Skeletal muscle tissue (tissue), 4 donors: ENCODE data around the gene HRH2. TPM values are rescaled to one million over a fixed set of nuclear protein-coding genes. Genes with fewer than 3 reads are reported as not detected.

ENCODE experiments used
- H3K27ac ChIP-seq: one replicate; pipeline ENCODE4 v1.7.0; 2013; ENCODE audit warnings: mild to moderate bottlenecking, low read depth, low read length, inconsistent platforms
- H3K27me3 ChIP-seq, 3 donors: one replicate each; pipeline ENCODE4 v1.7.0; 2013; ENCODE audit warnings: low read length in 3 of 3; ENCODE audit not compliant: control insufficient read depth in 3 of 3, insufficient read depth in 3 of 3
- H3K36me3 ChIP-seq, 3 donors: one replicate each; pipeline ENCODE4 v1.7.0; 2013; ENCODE audit warnings: low read length in 3 of 3; ENCODE audit not compliant: control insufficient read depth in 3 of 3, insufficient read depth in 3 of 3
- H3K4me1 ChIP-seq, 3 donors: one replicate each; pipeline ENCODE4 v1.7.0; 2013; ENCODE audit warnings: low read length in 3 of 3, mild to moderate bottlenecking in 3 of 3; ENCODE audit not compliant: control insufficient read depth in 3 of 3, insufficient read depth in 3 of 3
- H3K4me3 ChIP-seq, 3 donors: one replicate each; pipeline ENCODE4 v1.7.0; 2013; ENCODE audit warnings: low read length in 3 of 3
- H3K9ac ChIP-seq, 3 donors: one replicate each; pipeline ENCODE4 v1.7.0; 2013; ENCODE audit warnings: low read length in 3 of 3, mild to moderate bottlenecking in 3 of 3, moderate library complexity in 2 of 3, low read depth in 1 of 3
- H3K9me3 ChIP-seq, 3 donors: one replicate each; pipeline ENCODE4 v1.7.0; 2013; ENCODE audit warnings: low read length in 3 of 3; ENCODE audit not compliant: control insufficient read depth in 3 of 3
- total RNA-seq: library from RNA; depleted of rRNA; stranded (reverse); fragments of >200 nt; gene quantifications from one replicate; pipeline ENCODE4 v1.2.3, GENCODE V29; 2014
- donor health status: Osteomylitis.

HRH2 gene
- total RNA-seq, 1 donor from 2014 or later, result 1.0 TPM

DNA sequence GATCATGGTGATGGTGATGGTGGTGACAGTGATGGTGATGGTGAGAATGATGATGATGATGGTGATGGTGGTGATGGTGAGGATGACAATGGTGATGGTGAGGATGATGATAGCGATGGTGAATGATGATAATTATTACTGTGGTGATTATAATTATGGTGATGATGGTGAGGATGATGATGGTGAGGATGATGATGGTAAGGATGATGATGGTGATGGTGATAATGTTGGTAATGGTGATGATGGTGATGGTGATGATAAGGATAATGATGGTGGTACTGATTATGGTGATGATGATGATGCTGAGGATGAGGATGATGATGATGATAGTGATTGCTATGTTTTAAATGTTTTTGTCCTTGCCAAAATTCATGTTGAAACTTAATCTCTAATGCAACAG, 37.3 kb upstream of the HRH2 start:
- Histone ChIP-seq H3K27me3 (peaks cover 0 to 2% (median 0%) of the 10 kb centered on the region in 3 donors), H3K36me3 (no peaks in the 10 kb centered on the region), H3K9me3 (no peaks in the 10 kb centered on the region), H3K9ac (no peak overlapping the region), H3K27ac (no peak overlapping the region), H3K4me3 (no peak overlapping the region), H3K4me1 (peaks cover 0 to 4% (median 3%) of the 10 kb centered on the region in 3 donors)

DNA sequence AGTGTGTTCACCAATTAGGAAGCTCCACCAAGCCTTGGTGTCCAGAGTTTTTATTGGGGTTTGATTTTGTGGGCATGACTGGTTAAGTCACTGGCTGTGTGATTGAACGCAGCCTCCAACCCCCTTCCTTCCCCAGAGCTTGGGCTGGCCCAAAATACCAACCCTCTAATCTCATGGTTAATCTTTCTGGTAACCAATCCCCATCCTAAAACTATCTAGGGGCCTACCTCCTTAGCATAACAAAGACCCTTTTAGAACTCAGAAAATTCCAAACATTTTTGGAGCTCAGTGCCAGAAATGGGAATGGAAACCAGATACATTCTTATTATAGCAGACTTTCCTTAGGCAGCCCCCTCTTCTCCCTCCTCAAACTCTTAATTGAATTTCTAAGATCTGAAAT, 35.9 kb upstream of the HRH2 start:
- no peak overlapping the region for H3K27ac ChIP-seq
- H3K27me3 ChIP-seq, result peaks cover 0 to 6% (median 0%) of the 10 kb centered on the region in 3 donors
- H3K36me3 ChIP-seq, result no peaks in the 10 kb centered on the region
- no peaks in the 10 kb centered on the region for H3K9me3 ChIP-seq
- H3K9ac ChIP-seq, result no peak overlapping the region
- H3K4me1 ChIP-seq, result peaks cover 0 to 4% (median 3%) of the 10 kb centered on the region in 3 donors
- no peak overlapping the region for H3K4me3 ChIP-seq

DNA sequence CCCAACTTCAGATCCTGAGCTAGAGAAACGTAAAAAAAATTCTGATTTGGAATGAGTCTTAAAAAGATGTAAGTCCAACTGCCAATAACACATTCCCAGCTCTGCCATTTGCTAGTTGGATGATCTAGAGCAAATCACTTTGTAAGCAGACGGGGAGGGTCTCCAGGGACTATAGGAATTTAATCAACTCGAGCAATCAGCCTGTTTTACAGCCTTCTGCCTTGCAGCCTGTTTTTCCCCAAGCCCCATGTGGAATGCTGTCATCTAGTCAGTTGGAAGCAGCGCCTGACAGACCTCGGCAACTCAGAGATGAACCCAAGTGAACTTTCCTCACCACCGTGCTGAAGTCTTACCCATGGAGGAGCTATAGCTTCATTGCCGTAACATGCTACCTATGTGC, 34.8 kb upstream of the HRH2 start:
- Histone ChIP-seq H3K36me3 (no peaks in the 10 kb centered on the region), H3K4me3 (no peak overlapping the region), H3K27ac (no peak overlapping the region), H3K27me3 (peaks cover 0 to 9% (median 0%) of the 10 kb centered on the region in 3 donors), H3K9ac (no peak overlapping the region), H3K4me1 (peaks cover 0 to 4% (median 3%) of the 10 kb centered on the region in 3 donors), H3K9me3 (no peaks in the 10 kb centered on the region)

DNA sequence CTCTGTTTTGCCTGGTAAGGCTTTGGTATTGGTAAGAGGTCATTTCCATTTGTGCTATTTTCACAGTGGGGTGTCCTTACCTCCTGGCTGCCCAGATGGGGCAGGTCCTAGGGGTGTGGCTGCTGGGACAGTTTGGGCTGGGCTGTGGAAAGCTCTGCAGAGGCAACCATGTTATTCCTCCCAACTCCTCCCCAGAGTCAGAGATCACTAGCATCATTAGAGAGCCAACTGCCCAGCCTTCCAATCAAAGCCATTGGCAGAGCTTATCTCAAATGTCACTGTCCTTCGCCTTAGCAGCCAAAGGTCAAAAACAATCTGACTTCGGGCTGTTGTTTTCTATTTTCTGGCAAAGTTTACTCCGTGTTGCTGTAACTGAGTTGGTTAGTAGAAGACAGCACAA, 33.6 kb upstream of the HRH2 start:
- H3K9me3 ChIP-seq, result peaks cover 0 to 1% (median 0%) of the 10 kb centered on the region in 3 donors
- no peak overlapping the region for H3K27ac ChIP-seq
- H3K4me1 ChIP-seq, result peaks cover 0 to 4% (median 3%) of the 10 kb centered on the region in 3 donors
- no peaks in the 10 kb centered on the region for H3K36me3 ChIP-seq
- no peak overlapping the region for H3K4me3 ChIP-seq
- H3K27me3 ChIP-seq, result peaks cover 0 to 9% (median 0%) of the 10 kb centered on the region in 3 donors
- H3K9ac ChIP-seq, result no peak overlapping the region

DNA sequence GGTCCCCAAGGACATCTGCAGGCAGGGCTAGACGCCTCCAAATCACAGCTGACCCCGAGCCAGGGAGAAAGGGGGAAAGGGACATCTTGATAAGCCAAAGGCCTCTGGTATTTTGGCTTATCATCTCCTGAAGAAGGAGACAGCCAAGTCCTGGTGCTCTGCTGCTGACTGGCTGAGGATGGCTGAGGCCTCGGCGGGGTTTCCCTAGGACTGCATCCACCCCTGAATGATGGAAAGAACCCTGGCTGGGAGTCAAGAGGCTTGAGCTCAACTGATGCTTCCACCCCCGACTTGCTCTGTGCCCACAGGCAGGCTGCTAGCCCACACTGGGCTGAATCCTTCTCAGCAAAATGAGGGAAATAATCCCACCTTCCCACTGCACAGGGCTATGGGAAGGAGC, 30.9 kb upstream of the HRH2 start:
- Histone ChIP-seq H3K4me1 (peaks cover 0 to 4% (median 3%) of the 10 kb centered on the region in 3 donors), H3K36me3 (no peaks in the 10 kb centered on the region), H3K27me3 (peaks cover 0 to 10% (median 0%) of the 10 kb centered on the region in 3 donors), H3K27ac (no peak overlapping the region), H3K4me3 (no peak overlapping the region), H3K9ac (no peak overlapping the region), H3K9me3 (peaks cover 0 to 7% (median 2%) of the 10 kb centered on the region in 3 donors)

DNA sequence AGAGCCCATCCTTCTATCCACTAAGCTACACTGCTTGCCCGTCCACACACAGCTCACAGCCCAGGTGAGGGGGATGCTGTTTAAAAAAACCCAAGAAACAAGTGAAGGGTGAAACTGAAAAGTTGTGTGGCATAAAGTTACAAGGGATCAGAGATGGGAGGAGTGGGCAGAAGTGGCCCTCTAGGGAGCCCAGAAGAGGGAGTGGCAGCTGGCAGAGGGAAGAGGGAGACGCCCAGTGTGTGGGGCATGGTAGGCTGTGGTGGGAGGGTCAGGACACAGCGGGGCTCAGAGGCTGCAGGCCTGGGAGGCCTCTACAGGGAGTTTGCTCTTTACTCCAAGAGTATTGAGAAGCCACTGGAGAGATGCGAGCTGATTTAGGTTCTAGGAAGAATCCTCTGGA, 30.1 kb upstream of the HRH2 start:
- peaks cover 0 to 4% (median 3%) of the 10 kb centered on the region in 3 donors for H3K4me1 ChIP-seq
- no peak overlapping the region for H3K27ac ChIP-seq
- peaks cover 0 to 7% (median 2%) of the 10 kb centered on the region in 3 donors for H3K9me3 ChIP-seq
- peaks cover 0 to 10% (median 0%) of the 10 kb centered on the region in 3 donors for H3K27me3 ChIP-seq
- H3K4me3 ChIP-seq, result no peak overlapping the region
- no peak overlapping the region for H3K9ac ChIP-seq
- H3K36me3 ChIP-seq, result no peaks in the 10 kb centered on the region

DNA sequence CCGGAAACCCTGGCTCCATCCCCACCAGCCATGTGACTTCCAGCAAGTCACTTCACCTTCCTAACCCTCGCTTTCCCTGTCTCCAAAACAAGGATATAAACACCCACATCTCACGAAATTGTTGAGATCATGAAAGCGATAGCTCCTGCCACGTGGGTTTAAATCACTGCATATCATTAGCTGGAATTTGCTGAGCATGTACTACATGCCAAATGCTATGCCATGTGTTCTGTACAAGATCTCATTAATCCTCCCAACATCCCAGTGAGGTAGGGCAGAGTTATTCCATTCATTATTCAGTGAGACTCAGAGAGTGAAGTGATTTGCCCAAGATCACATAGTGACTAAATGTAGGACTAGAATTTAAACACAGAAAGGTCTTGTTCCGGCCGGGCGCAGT, 29.2 kb upstream of the HRH2 start:
- no peaks in the 10 kb centered on the region for H3K36me3 ChIP-seq
- H3K9me3 ChIP-seq, result peaks cover 2 to 7% (median 2%) of the 10 kb centered on the region in 3 donors
- peaks cover 0 to 4% (median 3%) of the 10 kb centered on the region in 3 donors for H3K4me1 ChIP-seq
- peaks cover 0 to 10% (median 0%) of the 10 kb centered on the region in 3 donors for H3K27me3 ChIP-seq
- H3K27ac ChIP-seq, result no peak overlapping the region
- H3K9ac ChIP-seq, result no peak overlapping the region
- H3K4me3 ChIP-seq, result no peak overlapping the region

DNA sequence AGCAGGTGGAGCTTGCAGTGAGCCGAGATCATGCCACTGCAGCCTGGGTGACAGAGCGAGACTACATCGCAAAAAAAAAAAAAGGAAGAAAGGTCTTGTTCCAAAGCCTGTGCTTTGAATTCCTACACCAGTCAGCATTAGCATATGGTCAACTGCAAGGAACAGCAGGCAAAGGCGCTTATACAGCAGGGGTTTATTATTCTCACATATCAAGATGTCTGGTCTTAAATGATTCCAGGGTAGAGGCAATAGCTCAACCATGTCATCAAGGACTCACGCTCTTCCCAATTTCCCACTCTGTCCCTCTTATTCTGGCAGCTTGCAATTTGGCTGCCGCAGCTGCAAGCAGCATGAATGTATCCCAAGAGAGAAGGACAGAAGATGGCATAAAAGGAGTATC, 28.6 kb upstream of the HRH2 start:
- peaks cover 0 to 2% (median 0%) of the 10 kb centered on the region in 3 donors for H3K4me1 ChIP-seq
- no peak overlapping the region for H3K9ac ChIP-seq
- no peak overlapping the region for H3K27ac ChIP-seq
- no peak overlapping the region for H3K4me3 ChIP-seq
- H3K27me3 ChIP-seq, result peaks cover 0 to 10% (median 0%) of the 10 kb centered on the region in 3 donors
- H3K9me3 ChIP-seq, result peaks cover 2 to 7% (median 2%) of the 10 kb centered on the region in 3 donors
- no peaks in the 10 kb centered on the region for H3K36me3 ChIP-seq

DNA sequence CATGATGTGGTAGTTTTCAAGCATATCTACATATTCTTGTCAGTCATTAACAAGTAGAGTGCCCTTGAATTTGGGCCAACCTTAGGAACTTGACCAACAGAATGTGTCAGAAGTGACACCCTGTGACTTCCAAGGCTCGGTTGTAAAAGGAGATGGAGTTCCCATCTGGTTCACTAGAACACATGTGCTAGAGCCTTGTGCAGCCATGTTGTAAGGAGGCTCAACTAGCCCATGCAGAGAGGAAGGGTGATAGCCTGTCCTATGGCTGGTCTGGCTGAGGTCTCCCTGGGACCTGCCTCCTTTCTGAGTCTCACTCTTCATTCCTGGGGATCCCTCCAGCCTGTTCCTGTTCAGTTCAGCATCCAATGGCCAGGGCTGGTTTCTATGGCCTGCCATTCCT, 28.1 kb upstream of the HRH2 start:
- Histone ChIP-seq H3K36me3 (no peaks in the 10 kb centered on the region), H3K9ac (no peak overlapping the region), H3K27me3 (peaks cover 0 to 10% (median 0%) of the 10 kb centered on the region in 3 donors), H3K4me3 (no peak overlapping the region), H3K4me1 (no peaks in the 10 kb centered on the region), H3K27ac (no peak overlapping the region), H3K9me3 (peaks cover 2 to 7% (median 2%) of the 10 kb centered on the region in 3 donors)

DNA sequence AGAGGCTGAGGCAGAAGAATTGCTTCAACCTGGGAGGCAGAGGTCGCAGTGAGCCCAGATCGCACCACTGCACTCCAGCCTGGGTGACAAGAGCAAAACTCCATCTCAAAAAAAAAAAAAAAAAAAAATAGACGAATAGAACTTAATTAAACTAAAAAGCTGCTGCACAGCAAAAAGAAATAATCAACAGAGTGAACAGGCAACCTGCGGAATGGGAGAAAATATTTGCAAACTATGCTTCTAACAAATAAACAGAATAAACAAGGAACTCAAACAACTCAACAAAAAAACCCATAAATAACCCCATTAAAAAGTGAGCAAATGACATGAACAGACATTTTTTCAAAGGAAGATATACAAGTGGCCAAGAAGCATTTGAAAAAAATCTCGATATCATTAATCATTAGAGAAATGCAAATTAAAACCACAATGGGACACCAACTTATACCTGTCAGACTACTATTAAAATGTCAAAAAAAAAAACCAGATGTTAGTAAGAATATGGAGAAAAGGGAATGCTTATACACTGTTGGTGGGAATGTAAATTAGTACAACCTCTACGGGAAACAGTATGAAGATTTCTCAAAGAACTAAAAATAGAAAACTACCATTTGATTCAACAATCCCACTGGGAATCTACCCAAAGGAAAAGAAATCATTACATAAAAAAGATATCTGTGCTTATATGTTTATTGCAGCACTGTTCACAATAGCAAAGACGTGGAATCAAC, 21.9 kb upstream of the HRH2 start:
- H3K4me1 ChIP-seq, result no peaks in the 10 kb centered on the region
- peaks cover 0 to 2% (median 0%) of the 10 kb centered on the region in 3 donors for H3K9me3 ChIP-seq
- no peaks in the 10 kb centered on the region for H3K36me3 ChIP-seq
- no peak overlapping the region for H3K9ac ChIP-seq
- no peak overlapping the region for H3K4me3 ChIP-seq
- no peak overlapping the region for H3K27ac ChIP-seq
- peaks cover 0 to 8% (median 6%) of the 10 kb centered on the region in 3 donors for H3K27me3 ChIP-seq
